GM21528 (cell line): ENCODE results near the gene AUTS2.

Experiments used
- ATAC-seq: cut with Tn5 transposase; IDR thresholded peaks from one replicate; pipeline ENCODE4 v1.9.1; 2021; ENCODE audit warnings: mild to moderate bottlenecking, moderate library complexity; ENCODE audit not compliant: unreplicated experiment, low FRiP score

Gene AUTS2

GRCh38 chr7:70570961-70571360 is 972.7 kb downstream of the AUTS2 start:
- no peak for ATAC-seq

DNA sequence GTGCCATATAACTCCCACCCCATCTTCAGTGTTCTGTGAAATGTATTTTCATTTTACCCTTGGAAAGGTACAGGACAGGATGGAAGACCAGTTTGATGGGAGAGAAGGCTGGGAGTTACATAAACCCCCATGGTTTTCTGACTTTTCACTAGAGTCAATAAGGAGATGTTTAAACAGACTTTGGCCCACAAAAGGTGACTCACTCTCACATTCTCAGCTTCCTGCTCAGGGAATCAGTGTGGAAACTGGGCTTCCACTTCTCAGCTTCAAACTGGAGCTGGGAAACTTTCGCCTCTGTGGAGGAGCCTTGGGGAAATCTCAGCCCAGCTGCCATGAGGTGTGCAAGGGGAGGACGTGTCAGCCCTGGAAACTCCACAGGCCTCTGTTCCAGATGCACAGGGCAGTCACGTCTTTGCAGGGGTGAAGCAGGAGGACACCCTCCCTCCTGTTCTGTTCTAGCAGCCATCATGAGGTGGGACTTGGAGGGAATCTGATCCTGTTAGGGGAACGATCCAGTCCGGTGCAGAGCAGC is 973.2 kb downstream of the AUTS2 start:
- ATAC-seq = no peak

DNA sequence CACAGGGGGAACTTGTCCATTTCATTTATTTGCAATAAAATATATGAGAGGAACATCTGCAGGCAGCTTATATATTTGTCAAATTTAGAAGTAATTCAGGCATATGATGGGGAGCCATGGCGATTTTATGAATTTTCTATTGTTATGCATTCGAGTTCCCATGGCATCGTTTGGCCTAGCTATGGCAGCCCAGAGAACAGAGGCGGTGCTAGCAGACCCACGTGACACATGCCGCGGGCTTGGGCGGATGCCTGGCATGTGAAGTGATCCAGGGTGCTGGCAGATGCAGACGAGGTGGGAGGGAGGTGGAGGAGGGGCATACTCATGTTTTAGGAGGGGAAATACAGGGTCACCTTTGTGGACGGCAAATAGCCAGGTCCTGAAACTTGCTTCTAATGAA is 973.7 kb downstream of the AUTS2 start:
- ATAC-seq = no peak

GRCh38 chr7:70572571-70572970 is 974.3 kb downstream of the AUTS2 start:
- ATAC-seq = no peak

- no peak for ATAC-seq
These were observed 974.9 kb downstream of the AUTS2 start for GRCh38 chr7:70573071-70573661.

- no peak for ATAC-seq
These were observed 975.4 kb downstream of the AUTS2 start for GRCh38 chr7:70573696-70574095.

GRCh38 chr7:70574314-70574834 is 976.1 kb downstream of the AUTS2 start:
- ATAC-seq = no peak

- no peak for ATAC-seq
These were observed 976.9 kb downstream of the AUTS2 start for GRCh38 chr7:70574970-70575799.

DNA sequence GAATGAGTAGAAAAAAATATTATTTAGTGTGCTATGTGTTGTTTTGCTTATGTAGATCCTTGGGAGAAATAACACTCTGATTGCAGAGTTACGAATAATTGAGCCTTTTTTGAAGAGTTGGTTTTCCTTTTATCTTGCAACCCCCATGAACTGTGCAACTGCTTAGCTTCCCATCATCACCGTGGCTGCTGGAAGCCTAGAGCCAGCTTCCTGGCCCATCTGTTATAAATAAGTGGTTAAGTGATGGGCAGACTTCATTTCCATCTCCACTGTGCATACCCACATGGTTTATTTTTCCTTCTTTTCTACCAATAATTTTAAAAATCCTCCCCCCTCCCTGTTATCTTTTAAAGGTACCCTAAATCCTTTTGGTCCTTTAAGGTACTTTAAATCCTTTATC is 978.8 kb downstream of the AUTS2 start:
- no peak for ATAC-seq

DNA sequence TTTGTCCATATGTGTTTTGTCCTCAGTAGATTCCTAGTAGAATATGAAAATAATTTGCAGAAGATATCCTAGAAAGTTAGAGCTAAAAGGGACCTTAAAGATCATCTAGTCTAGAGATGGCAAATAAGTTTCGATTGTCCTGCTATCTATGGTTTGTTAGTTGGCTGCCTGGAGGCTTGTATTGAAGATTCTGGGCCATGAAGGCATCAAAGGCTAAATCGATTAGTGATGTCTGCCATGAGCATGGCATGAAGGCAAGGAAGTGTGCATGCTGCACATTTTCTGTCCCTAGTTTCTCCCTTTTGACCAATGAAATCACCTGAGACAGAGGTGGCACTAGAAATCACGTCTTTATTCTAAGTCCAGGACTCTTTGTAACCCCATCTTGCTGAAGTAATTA is 979.9 kb downstream of the AUTS2 start:
- no peak for ATAC-seq

DNA sequence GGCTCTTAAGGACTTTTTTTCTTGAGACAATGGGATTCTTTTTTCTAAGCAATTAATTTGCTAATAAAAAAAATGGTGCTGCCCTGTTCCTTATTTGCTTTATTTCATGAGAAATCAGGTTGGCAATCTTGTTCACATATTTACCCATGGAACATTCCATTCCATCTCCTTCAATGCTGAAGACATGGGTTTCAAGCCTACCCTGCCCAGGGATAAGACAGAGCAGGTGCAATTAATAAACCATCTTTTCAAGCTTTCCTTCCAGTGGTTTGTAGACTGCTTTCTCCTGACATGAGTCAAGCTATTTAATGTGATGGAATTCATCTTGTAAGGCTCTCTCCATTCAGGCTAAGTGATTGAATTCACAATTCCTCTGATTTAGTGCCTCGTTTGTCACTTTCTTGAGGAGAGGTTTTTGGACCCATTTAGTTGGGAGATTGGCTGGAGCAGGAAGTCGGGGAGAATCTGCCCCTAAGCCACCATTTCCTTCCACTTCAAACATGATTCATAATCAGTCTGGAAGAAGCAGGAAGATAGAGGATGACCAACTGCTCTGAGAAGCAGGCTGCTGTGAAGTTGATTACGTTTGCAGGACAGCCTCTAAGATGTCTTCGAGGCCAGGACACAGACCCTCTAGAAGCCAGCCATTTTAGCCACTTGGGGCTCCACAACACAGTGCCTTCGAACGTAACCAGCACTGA is 981.3 kb downstream of the AUTS2 start:
- no peak for ATAC-seq

DNA sequence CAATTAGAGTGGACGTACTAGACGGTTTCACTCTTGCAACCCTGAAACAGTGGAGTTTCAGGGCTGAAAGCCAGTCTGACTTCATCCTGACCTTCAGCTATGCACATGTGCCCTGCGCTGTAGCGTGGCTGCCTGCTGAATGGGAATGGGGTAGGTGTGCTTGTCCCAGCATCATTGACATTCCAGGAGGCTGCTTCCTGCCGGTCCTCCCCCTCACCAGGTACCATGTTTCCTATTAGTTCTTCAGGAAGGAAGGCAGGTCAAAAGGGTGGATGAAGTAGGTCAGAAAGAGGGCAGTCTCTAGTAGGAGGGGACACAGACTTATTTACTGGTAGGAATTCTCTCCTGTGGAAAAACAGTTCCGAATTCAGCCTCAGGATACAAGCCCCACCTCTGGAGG is 981.9 kb downstream of the AUTS2 start:
- no peak for ATAC-seq

- ATAC-seq = no peak
These were observed 984.9 kb downstream of the AUTS2 start for GRCh38 chr7:70582927-70583895.

- no peak for ATAC-seq
These were observed 985.9 kb downstream of the AUTS2 start for GRCh38 chr7:70583965-70584883.

DNA sequence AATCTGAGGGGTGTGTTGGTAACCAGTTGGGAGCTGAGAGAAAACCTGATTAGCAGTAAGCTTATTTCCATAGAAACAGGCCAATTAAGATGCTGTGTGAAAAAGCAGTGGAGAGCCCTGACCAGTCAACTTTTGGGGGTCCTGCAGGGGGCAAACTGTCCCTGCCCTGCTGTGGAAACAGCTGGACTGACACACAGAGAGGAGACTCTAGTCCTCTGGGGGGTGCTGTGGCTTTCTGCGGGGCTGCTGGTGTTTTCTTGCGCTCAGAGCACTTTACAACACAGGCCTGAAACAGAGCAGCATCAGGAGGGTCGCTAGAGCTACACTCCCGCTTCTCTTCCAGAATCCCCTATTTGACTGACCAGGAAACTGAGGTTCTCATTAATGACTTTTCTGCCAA is 986.8 kb downstream of the AUTS2 start:
- ATAC-seq = no peak

- ATAC-seq = no peak
These were observed 988.5 kb downstream of the AUTS2 start for GRCh38 chr7:70586822-70587221.

GRCh38 chr7:70587739-70588138 is 989.5 kb downstream of the AUTS2 start:
- ATAC-seq = no peak

GRCh38 chr7:70588191-70588921 is 990.1 kb downstream of the AUTS2 start:
- no peak for ATAC-seq
